Measurements from ENCODE around the gene TP73.

DNA sequence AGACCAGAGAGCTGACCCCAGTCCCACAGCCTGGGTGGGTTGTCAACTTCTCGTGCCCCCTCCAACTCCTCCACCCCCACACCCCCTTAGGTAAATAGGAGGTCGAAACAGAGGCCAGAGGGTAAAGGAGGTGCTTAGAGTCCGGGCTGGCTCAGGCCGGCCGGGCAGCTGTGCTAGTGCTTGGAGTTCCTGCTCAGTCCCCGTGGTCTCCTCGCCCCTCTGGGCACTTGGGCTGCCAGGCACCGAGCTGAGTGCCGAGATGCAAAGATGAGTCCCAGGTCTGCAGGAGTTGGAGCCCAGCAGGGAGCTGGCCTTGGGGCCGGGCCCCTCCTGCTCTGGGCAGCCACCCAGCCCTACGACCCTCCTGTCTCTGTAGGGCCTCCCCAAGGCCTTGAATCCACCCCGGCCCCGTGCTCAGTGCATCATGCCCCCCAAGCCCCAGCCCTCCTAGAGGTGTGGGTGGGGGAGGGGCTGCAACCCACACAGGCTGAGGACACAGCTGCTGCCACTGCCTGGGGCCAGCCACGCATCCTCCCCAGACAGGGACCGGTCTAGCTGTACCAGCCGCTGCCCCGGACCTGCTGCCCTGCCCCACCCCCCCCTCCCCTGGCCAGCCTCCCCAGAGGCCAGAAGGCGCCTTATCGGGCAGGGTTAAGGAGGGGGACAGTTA, 122.1 kb downstream of the TP73 start:
- TF ChIP-seq, protein P1, sequence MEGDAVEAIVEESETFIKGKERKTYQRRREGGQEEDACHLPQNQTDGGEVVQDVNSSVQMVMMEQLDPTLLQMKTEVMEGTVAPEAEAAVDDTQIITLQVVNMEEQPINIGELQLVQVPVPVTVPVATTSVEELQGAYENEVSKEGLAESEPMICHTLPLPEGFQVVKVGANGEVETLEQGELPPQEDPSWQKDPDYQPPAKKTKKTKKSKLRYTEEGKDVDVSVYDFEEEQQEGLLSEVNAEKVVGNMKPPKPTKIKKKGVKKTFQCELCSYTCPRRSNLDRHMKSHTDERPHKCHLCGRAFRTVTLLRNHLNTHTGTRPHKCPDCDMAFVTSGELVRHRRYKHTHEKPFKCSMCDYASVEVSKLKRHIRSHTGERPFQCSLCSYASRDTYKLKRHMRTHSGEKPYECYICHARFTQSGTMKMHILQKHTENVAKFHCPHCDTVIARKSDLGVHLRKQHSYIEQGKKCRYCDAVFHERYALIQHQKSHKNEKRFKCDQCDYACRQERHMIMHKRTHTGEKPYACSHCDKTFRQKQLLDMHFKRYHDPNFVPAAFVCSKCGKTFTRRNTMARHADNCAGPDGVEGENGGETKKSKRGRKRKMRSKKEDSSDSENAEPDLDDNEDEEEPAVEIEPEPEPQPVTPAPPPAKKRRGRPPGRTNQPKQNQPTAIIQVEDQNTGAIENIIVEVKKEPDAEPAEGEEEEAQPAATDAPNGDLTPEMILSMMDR (IDR thresholded peaks at IDR 0.05), result no peak
- TF ChIP-seq POLR2A (IDR thresholded peaks at IDR 0.05), result no peak
